Retinal pigment epithelial cell (primary cell): ENCODE measurements around the gene PACRGL.
A peak's percentile ranks its signal among the peaks of the same experiment; 100 is the strongest.

ENCODE experiments used
- DNase-seq: peaks from one replicate; pipeline ENCODE4 v3.0.0-alpha.2; 2010; ENCODE audit warnings: low read depth
- H3K4me3 ChIP-seq: 2 replicates; pipeline ENCODE4 v1.5.1; 2011; ENCODE audit warnings: mild to moderate bottlenecking, low read length, control low read depth, moderate library complexity
- CTCF ChIP-seq: conservative IDR thresholded peaks from 2 replicates; pipeline ENCODE4 v1.5.1; 2011; ENCODE audit warnings: low read depth, low read length, control low read depth, inconsistent platforms

The PACRGL gene

GRCh38 chr4:20683766-20684165 lies 16.5 kb upstream of the PACRGL start:
- no peak overlapping the region for H3K4me3 ChIP-seq
- DNase-seq: no peak
- TF ChIP-seq CTCF: no peak

- peak; percentile 43 for TF ChIP-seq CTCF
- no peak for DNase-seq
- no peak overlapping the region for H3K4me3 ChIP-seq
Measured at GRCh38 chr4:20684852-20685763, 15.2 kb upstream of the PACRGL start.

- no peak for TF ChIP-seq CTCF
- H3K4me3 ChIP-seq: no peak overlapping the region
- DNase-seq: peak; percentile 19
Measured at GRCh38 chr4:20687864-20688263, 12.4 kb upstream of the PACRGL start.

GRCh38 chr4:20696815-20697214 lies 3.4 kb upstream of the PACRGL start:
- no peak overlapping the region for H3K4me3 ChIP-seq
- DNase-seq: no peak
- TF ChIP-seq CTCF: no peak

GRCh38 chr4:20698382-20698781 lies 1.9 kb upstream of the PACRGL start:
- no peak for DNase-seq
- no peak for TF ChIP-seq CTCF
- H3K4me3 ChIP-seq: no peak overlapping the region

- DNase-seq: no peak
- TF ChIP-seq CTCF: no peak
- H3K4me3 ChIP-seq: no peak overlapping the region
Measured at GRCh38 chr4:20698820-20699219, 1.4 kb upstream of the PACRGL start.

- no peak overlapping the region for H3K4me3 ChIP-seq
- no peak for DNase-seq
- TF ChIP-seq CTCF: no peak
Measured at GRCh38 chr4:20711335-20711734, 11.1 kb downstream of the PACRGL start.
